T47D (cell line): ENCODE measurements around the gene GPR137B.
"Not testable (repeated sequence)": the region's sequence is repeated elsewhere in the genome, so short reads cannot be mapped to it uniquely, and the experiment has no call there.

ENCODE experiments used
- DNase-seq, 2 experiments: peaks; one replicate each; pipeline versions ENCODE4 v3.0.0 to v3.0.0-alpha.2; 2011 to 2012; ENCODE audit warnings: low read depth in 1 of 2, low spot score in 1 of 2
- JUND ChIP-seq: IDR thresholded peaks from 2 replicates; pipeline ENCODE4 v1.6.1; 2012; ENCODE audit warnings: low read depth
- in situ Hi-C: cut with HindIII; loops from 2 replicates; pipeline ENCODE4 v1.10.0; 2016; ENCODE audit warnings: low sequenced_read_pairs, low pct_unique_long_range_greater_than_20kb

The GPR137B gene

GRCh38 chr1:236142253-236143103 lies at the start of gene GPR137B:
GPR137B (plus strand) TSS chr1:236142539; CDS start chr1:236142623, 84 bp downstream.
- no peak for TF ChIP-seq JUND
- DNase-seq: peak; percentile 74 to 97
- in situ Hi-C loops: no loop called here

GRCh38 chr1:236092899-236093298 lies 49.4 kb upstream of the GPR137B start:
- in situ Hi-C loops: no loop called here
- no peak for DNase-seq
- no peak for TF ChIP-seq JUND

GRCh38 chr1:236095705-236096520 lies 46.4 kb upstream of the GPR137B start:
- in situ Hi-C loops: no loop called here
- no peak for TF ChIP-seq JUND
- DNase-seq: no peak

GRCh38 chr1:236096660-236097482 lies 45.5 kb upstream of the GPR137B start:
- in situ Hi-C loops: not testable (repeated sequence)
- DNase-seq: peak in 1 of 2 experiments; percentile 91
- peak; percentile 47; the same call in 1 of the 2 replicates for TF ChIP-seq JUND

GRCh38 chr1:236098267-236098666 lies 44.1 kb upstream of the GPR137B start:
- in situ Hi-C loops: no loop called here
- no peak for TF ChIP-seq JUND

GRCh38 chr1:236099355-236099974 lies 42.9 kb upstream of the GPR137B start:
- in situ Hi-C loops: no loop called here
- DNase-seq: no peak
- no peak for TF ChIP-seq JUND

More at GRCh38 chr1:236098267-236098666, 44.1 kb upstream of the GPR137B start:
- DNase-seq: no peak

GRCh38 chr1:236100799-236101198 lies 41.5 kb upstream of the GPR137B start:
- in situ Hi-C loops: no loop called here
- no peak for DNase-seq
- TF ChIP-seq JUND: no peak

- no peak for TF ChIP-seq JUND
- in situ Hi-C loops: no loop called here
- no peak for DNase-seq
These were observed 40.8 kb upstream of the GPR137B start for GRCh38 chr1:236101233-236102200.

GRCh38 chr1:236102611-236103010 lies 39.7 kb upstream of the GPR137B start:
- TF ChIP-seq JUND: no peak
- DNase-seq: no peak
- in situ Hi-C loops: no loop called here

- in situ Hi-C loops: no loop called here
- DNase-seq: no peak
- no peak for TF ChIP-seq JUND
These were observed 39.3 kb upstream of the GPR137B start for GRCh38 chr1:236103059-236103458.
